GM18951 (cell line): ENCODE results near the gene TJP1.

Source experiments
- POLR2A ChIP-seq: IDR thresholded peaks from 4 replicates; pipeline ENCODE4 v1.6.1; 2011; ENCODE audit warnings: mild to moderate bottlenecking; ENCODE audit not compliant: insufficient read length, insufficient read depth; ENCODE audit errors: extremely low read depth
- in situ Hi-C: fragments of 300-500 bp; cut with MboI; formaldehyde crosslinking; loops from one replicate; pipeline ENCODE4 v1.12.0; 2022; ENCODE audit warnings: low sequenced_read_pairs, mixed read lengths, inconsistent platforms; ENCODE audit not compliant: unreplicated experiment

The TJP1 gene

DNA sequence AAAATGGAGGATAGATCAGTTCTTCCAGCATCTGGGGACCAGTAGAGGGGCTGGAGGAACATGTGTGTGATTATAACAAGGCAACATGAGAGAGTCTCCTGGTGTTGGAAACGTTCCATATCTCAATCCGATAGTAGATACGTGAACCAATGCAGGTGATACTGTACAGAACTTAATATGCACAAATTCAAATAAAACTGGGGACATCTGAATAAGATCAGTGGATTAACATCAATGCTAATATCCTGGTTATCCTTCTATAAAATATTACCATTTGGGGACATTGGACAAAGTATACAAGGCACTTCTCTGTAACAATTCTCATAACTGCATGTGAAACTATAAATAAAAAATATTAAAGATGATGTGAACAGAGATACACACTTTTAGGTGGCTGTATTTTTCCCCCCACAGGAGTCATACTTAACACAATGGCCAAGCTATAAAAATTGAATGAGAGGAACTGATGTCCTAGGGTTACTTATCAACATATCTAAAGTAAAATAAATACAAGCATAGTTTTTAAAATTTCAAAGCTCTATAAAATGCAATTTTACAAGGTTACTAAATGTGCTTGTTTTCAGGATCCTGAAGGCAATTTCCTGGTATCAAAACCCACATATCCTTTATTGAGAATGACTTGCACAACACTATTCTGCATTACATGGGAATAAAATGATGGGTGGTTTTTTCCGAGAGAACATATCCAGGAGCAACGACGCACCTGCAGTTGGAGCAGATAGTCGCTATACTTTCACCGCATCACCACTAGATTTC, 31.1 kb upstream of the TJP1 start:
- in situ Hi-C loops, result no loop called here
- no peak for TF ChIP-seq POLR2A

DNA sequence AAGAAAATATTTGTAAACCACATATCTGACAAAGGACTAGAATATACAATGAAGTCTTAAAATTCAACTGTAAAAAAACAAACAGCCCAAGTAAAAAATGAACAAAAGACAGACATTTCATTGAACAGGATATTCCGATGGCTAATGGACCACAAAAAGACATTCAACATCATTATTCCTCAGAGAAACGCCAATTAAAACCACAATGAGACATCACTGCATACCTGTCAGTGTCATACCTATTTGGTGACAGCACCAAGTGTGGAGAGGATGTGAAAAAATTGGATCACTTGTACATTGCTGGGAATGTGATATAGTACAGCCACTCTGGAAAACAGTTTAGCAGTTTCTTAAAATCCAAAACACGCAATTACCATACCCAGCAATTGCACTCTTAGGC, 29.9 kb upstream of the TJP1 start:
- in situ Hi-C loops, result no loop called here

DNA sequence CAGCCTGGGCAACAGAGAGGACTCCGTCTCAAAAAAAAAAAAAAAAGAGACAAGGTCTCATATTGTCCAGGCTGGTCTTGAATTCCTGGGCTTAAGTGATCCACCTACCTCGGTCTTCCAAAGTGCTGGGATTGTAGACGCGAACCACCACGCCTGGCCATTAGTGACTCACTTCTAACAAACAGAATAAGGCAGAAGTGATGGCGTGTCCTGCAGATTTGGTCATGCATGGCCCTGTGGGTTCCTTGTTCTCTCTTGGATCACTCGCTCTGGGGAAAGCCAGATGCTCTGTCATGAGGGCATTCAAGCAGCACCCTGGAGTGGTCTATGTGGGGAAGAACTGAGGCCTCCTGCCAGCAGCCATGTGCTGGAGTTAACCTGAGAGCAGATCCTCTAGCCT, 27.4 kb upstream of the TJP1 start:
- TF ChIP-seq POLR2A, result no peak
- in situ Hi-C loops, result no loop called here

More for the DNA sequence above, 29.9 kb upstream of the TJP1 start:
- no peak for TF ChIP-seq POLR2A

DNA sequence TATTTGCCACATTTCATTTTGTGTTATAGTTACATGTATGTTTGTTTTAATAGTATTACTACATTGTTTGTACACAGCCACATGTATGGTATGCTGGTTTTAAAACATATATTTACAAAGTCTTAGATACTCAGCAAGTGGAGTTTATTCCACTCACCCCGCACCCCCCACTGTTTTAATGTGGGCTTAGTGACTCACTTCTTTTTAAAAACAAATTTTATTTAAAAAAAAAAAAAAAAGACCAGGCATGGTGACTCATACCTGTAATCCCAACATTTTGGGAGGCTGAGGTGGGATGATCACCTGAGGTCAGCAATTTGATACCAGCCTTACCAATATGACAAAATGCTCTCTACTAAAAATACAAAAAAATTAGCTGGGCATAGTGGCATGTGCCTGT, 26.9 kb upstream of the TJP1 start:
- no peak for TF ChIP-seq POLR2A
- in situ Hi-C loops, result no loop called here

DNA sequence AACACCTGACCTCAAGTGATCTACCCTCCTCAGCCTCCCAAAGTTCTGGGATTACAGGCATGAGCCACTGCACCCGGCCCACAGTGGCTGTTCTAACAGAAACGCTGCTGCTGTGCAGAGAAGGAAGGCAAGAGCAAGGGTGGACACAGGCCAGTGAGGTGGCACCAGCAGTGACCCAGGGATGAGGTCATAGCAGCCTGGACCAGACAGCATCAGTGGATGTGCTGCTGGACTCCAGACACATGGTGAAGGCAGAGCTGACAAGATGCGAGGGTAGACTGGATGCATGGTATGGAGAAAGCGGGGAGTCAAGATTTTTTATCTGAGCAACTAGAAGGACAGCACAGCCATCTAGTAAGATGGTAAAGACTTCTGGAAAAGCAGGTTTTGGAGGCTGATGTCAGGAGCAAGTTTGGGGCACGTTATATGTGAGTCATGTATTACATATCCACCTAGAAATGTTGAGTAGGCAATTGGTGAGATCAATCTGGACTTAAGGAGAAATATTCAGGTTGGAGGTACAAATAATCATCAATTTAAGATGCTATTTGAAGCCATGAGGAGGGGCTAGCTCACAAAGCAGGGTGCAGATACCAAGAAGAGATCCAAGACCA, 22.1 kb upstream of the TJP1 start:
- no peak for TF ChIP-seq POLR2A
- in situ Hi-C loops, result no loop called here

DNA sequence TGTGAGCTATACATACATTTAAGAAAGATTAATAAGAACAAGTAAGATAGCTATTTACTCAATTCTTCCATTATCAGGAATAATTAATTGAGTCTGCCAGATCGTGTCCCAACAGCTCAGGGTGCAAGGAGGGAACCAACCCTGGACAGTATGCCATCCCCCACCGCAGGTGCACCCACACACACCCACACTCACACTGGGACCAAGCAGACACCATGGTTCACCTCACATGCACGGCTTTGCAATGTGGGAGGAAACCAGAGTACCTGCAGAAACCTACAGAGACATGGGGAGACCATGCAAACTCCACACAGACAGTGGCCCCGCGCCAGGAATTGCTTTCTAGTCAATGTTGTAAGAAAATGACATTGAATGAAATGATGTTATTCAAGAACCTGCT, 20.0 kb upstream of the TJP1 start:
- no peak for TF ChIP-seq POLR2A
- in situ Hi-C loops, result no loop called here

DNA sequence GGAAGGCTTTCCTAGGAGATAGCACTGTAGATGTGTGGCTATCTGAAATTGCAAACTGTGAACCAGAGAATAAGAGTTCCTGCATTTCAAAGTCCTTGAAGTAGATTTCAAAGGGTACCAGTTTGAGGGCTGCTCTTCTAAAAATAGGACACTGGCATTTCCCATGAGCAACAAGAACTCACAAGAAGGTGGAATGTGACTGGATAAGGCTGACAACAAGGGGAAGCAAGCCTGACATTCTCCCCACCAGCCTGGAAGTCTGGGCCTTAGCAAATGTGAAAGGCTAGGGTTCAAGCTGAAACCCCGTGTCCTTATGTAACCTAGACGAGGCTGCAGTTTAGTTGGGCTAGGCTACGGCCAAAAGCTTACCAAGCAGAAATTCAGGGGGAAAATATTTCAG, 18.7 kb upstream of the TJP1 start:
- no peak for TF ChIP-seq POLR2A
- in situ Hi-C loops, result no loop called here

DNA sequence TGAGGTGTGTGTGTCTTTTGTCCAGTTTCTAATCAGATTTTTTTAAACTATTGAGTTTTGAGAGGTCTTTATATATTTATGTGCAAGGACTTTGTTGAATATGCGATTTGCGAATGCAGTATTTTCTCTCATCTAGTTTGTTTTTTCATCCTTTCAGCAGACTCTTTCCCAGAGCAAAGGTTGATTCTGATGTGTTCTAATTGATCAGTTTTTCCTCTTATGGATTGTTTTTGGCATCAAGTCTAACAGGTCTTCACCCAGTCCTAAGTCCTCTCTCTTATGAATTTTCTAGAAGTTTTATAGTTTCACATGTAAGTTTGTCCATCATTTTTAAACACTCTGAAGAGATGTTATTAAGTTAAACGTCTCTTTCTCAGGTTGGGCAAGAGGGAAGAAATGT, 17.8 kb upstream of the TJP1 start:
- no peak for TF ChIP-seq POLR2A
- in situ Hi-C loops, result no loop called here

DNA sequence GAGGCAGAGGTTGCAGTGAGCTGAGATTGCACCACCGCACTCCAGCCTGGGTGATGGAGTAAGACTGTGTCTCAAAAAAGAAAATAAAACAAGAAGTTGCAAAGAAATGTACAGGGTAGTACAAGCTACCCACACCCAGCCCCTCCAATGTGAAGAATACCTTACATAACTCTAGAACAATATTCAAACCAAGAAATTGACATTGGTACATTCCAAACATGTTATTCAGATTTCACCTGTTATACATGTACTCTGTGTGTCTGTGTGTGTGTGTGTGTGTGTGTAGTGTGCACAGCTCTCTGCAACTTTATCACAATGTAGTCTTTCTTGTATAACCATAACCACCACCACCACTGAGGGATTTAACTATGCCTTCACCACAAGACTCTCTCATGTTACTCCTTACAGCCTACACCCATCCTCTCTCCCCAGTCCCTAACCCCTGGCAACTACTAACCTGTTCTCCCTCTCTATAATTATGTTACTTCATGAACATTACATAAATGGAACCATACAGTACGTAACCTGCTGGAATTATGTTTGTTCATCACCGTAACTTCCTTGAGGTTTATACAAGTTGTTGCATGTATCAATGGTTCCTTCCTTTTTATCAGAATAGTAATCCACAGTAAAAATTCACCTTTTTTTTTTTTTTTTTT, 16.2 kb upstream of the TJP1 start:
- in situ Hi-C loops, result no loop called here
- TF ChIP-seq POLR2A, result no peak

DNA sequence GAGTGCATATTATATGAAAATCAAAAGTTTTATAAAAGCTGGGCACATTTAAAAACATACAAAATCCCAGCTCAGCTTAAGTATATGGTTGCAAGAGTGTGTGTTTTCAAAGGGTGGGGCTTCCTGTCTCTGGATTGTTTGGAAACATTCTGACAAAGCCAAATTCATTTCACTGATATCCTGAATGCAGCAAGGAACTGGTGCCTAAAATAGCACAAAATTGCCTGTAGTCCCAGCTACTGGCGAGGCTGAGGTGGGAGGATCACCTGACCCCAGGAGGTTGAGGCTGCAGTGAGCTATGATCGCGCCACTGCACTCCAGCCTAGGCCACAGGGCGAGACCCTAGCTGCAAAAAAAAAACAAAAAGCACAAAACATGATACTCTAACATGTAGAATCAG, 13.0 kb upstream of the TJP1 start:
- in situ Hi-C loops, result no loop called here
- TF ChIP-seq POLR2A, result no peak

DNA sequence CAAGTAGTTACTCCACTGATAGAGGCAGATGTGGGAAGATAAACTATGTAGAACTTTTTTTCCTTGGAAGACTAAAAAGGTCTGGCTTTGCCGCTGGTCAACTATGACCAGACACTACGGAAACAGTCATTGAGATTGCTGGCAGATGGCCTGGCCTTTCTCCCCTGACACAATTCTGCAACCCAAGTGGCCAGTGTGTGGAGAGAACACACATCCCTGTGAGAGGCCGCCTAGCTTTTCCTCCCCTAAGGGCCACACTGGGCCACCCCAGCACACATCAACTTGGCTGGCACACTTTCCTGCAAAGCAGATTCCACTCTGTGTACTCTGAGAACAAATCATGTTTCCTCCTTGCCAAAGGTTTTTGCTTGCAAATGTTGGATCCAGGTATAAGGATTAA, 10.4 kb upstream of the TJP1 start:
- no peak for TF ChIP-seq POLR2A
- in situ Hi-C loops, result no loop called here

DNA sequence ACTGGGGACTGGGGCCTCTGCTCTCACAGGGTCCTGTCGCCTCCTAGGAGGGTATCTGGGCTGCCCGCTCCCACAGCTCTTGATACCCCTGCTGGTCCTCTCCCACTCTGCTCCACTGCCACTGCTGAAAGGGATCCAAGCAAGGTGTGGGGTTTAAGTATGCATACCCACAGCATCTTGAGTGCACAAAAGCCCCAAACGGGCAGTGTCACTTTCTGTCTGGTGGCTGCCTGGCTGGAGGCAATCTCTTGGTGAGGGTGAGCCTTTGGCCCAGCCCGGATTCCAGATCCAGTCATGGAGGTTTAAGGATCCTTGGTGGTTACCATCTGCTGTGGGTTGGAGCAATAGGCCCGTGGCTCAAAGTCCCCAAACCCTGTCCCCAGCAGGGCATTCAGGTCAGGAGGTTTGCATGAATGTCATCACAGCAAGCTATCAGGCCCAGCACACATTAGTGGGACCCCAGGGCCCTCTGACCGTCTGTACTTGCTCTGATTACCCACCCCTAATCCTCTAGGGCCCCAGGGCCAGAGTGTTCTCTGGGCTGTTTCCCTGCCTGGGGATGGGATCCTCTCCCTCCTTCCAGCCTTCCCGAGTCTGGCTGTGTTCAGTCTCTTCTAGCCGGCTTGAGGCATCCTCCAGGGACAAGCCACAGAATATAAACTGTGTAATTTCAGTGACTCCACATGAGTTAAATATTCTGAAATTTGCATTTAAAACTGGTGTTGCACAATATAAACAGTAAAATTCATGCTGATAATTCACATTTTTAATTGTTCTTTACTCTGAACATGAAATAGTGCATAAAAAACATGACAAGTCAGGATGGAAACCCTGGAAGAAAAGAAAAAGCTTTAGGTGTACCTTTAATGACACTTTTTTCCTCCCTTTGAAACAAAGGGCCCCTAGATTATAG, 4.9 kb upstream of the TJP1 start:
- in situ Hi-C loops, result no loop called here
- TF ChIP-seq POLR2A, result no peak

DNA sequence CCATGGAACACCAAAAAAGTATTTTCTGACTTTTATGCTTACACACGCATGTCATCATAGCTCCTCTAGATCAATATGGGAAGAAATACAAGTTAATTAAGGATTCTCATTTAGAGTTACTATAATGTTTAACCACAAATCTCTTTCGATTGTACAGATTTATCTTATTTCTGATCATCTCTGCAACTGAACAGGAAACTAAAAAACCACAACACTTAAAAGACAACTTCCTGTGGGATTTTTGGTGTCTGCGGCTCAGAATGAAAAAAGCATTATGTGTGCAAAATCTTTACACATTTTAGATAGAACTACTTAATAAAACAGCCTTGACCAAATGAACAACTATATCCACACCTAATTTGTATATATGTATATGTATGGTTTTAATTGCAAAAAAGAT, 3.0 kb upstream of the TJP1 start:
- in situ Hi-C loops, result no loop called here
- TF ChIP-seq POLR2A, result no peak

DNA sequence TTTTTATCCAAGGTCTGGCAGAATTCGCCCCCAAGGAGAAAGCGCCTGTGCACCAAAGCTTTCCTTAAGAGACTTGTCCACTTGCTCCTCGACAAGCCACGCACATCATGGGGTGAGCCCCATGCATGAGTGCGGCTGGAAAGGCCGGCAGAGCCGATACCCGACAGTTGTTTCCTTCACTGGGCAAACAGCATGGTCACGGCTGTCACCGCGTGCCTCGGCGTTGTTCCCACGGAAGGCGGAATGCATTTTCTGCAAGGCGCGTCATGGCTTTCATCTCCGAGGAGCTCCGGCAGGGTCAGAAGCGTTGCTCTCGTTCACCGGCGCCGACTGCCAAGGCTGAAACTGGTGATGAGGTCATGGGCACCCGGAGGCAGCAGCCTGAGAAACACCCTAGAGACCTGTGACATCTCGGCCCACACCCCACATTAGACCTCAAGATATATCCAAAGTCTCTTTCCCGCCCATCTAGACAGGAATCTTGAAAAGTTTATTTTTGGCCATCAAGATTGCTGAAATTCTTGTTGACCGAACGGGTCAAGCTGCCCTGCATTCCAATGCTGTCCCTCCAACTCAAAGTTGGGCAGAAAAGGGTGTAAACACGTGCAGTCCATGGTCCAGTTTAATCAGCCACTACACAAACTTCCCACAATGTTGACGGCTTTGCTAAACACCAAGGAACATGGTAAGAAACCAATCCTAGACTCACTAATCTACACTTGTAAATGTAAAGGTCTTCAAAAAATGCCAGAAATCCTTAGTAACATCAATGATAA, 604 bp upstream of the TJP1 start:
- in situ Hi-C loops, result no loop called here
- TF ChIP-seq POLR2A, result no peak
